GM13976 (cell line): Measurements from ENCODE around the gene WDR70.

Experiments
- DNase-seq: peaks from one replicate; pipeline ENCODE4 v3.0.0; 2012; ENCODE audit warnings: low spot score
- in situ Hi-C: fragments of 300-500 bp; cut with MboI; formaldehyde crosslinking; loops from one replicate; pipeline ENCODE4 v1.12.0; 2022; ENCODE audit warnings: low sequenced_read_pairs, mixed read lengths, inconsistent platforms; ENCODE audit not compliant: unreplicated experiment
- TF ChIP-seq, protein P1 (sequence below): IDR thresholded peaks from 2 replicates; pipeline ENCODE4 v1.5.1; 2012; ENCODE audit warnings: borderline replicate concordance, mild to moderate bottlenecking; ENCODE audit not compliant: insufficient read depth; ENCODE audit errors: extremely low read depth, missing control alignments, control extremely low read depth

The WDR70 gene

GRCh38 chr5:37696190-37697021 lies 317.3 kb downstream of the WDR70 start:
- in situ Hi-C loops, result no loop called here
- no peak for DNase-seq
- TF ChIP-seq, protein P1, sequence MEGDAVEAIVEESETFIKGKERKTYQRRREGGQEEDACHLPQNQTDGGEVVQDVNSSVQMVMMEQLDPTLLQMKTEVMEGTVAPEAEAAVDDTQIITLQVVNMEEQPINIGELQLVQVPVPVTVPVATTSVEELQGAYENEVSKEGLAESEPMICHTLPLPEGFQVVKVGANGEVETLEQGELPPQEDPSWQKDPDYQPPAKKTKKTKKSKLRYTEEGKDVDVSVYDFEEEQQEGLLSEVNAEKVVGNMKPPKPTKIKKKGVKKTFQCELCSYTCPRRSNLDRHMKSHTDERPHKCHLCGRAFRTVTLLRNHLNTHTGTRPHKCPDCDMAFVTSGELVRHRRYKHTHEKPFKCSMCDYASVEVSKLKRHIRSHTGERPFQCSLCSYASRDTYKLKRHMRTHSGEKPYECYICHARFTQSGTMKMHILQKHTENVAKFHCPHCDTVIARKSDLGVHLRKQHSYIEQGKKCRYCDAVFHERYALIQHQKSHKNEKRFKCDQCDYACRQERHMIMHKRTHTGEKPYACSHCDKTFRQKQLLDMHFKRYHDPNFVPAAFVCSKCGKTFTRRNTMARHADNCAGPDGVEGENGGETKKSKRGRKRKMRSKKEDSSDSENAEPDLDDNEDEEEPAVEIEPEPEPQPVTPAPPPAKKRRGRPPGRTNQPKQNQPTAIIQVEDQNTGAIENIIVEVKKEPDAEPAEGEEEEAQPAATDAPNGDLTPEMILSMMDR, result no peak

- in situ Hi-C loops, result no loop called here
- TF ChIP-seq, protein P1, result no peak
- no peak for DNase-seq
Measured at GRCh38 chr5:37701868-37702267, 322.8 kb downstream of the WDR70 start.

GRCh38 chr5:37703841-37704241 lies 324.7 kb downstream of the WDR70 start:
- in situ Hi-C loops, result no loop called here
- DNase-seq, result no peak
- TF ChIP-seq, protein P1, result no peak

DNA sequence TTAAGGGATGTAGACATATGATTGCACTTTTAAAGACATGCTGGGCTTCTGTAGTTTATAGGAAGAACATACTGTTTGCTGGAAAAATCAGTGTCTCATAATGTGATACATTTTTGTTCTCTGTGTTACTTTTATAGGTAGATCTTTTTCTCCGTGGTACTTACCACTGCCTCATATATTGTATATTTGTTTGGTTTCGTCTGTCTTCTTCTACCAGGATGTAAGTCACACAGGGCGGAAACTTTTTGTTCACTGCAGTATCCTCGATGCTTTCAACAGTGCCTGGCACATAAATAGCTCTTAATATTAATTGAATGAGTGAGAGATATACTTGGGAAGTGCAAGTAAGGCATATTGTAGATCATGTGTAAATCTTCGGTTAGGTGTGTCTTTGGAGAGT lies 325.3 kb downstream of the WDR70 start:
- in situ Hi-C loops, result no loop called here
- TF ChIP-seq, protein P1, result no peak
- no peak for DNase-seq

DNA sequence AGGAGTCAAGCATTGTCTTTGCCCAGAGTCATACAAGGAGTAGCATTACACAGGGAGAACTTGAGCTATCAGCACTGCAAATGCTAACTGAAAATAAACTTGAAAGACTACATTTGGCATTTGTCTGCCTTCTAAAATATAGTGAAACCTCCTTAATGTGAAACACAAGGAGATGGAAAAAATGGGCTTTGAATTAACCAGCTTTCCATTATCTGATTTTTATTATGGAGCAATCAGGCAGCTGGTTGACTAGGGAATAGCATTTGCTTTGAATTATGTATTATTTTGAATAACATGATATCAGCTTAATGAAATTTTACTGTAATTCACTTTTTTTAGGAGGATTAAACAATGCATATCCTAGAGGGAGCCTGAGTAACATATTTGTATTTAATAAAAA lies 329.9 kb downstream of the WDR70 start:
- in situ Hi-C loops, result no loop called here
- no peak for DNase-seq
- TF ChIP-seq, protein P1, result no peak

GRCh38 chr5:37710965-37711364 lies 331.8 kb downstream of the WDR70 start:
- TF ChIP-seq, protein P1, result no peak
- in situ Hi-C loops, result no loop called here
- DNase-seq, result no peak
